K562 (cell line): ENCODE measurements around the gene LTBP1. TPM values are rescaled to one million over a fixed set of nuclear protein-coding genes. Genes with fewer than 3 reads are reported as not detected.

Experiments used
- C11orf30 ChIP-seq: fragments of 450-650 bp; IDR thresholded peaks from 2 replicates; pipeline ENCODE4 v1.6.1; 2016; ENCODE audit warnings: low read depth, mild to moderate bottlenecking
- CREB1 ChIP-seq, 2 experiments: sonication (generic) in 1 of 2; formaldehyde crosslinking in 1 of 2; IDR thresholded peaks; 2 replicates each; pipeline versions ENCODE4 v1.6.1 to v1.8.0; 2012 to 2022; ENCODE audit warnings: inconsistent platforms in 1 of 2, mild to moderate bottlenecking in 1 of 2, missing genetic modification reagents in 1 of 2, moderate library complexity in 1 of 2
- GTF2A2 ChIP-seq: IDR thresholded peaks from 2 replicates; pipeline ENCODE4 v1.6.1; 2016; ENCODE audit warnings: mild to moderate bottlenecking, missing genetic modification characterization, missing compliant biosample characterization
- RFX5 ChIP-seq: IDR thresholded peaks from 2 replicates; pipeline ENCODE4 v1.6.1; 2011; ENCODE audit warnings: low read depth, mild to moderate bottlenecking, improper control_type of control experiment, low read length
- ZNF318 ChIP-seq, 2 experiments: fragments of 450-650 bp; IDR thresholded peaks; 2 replicates each; pipeline ENCODE4 v1.6.1; 2016; ENCODE audit warnings: mild to moderate bottlenecking in 2 of 2, borderline replicate concordance in 1 of 2, low read depth in 1 of 2, moderate library complexity in 1 of 2
- polyA plus RNA-seq, 8 experiments: library from polyadenylated mRNA; depleted of rRNA in 4 of 8; stranded (reverse) in 5 of 8; unstranded in 3 of 8; fragments of >200 nt; fragmentation: Nextera tagmentation in 2 of 8; fragmentation: Illumina TruSeq in 1 of 8; extraction: Ambion mirVana in 2 of 8; extraction: Trizol in 1 of 8; gene quantifications; 2 replicates each; pipeline versions ENCODE4 v1.2.1 to v1.2.3, GENCODE V29; 2011 to 2014; ENCODE audit warnings: inconsistent platforms in 1 of 8, missing spikeins in 1 of 8
- total RNA-seq, 7 experiments: library from RNA; depleted of rRNA in 6 of 7; stranded (reverse); fragments of >200 nt in 6 of 7; fragmentation: Illumina TruSeq in 2 of 7; extraction: Trizol in 2 of 7; gene quantifications; 2 replicates each; pipeline versions ENCODE4 v1.2.1 to v1.2.3, GENCODE V29; 2011 to 2021; ENCODE audit warnings: low replicate concordance in 1 of 7

The LTBP1 gene
- total and polyA plus RNA-seq, 9 of the 15 experiments (the other 6 are each of a cell fraction or from before 2014, with no cell fraction given), result 3.6 to 16.4 (median 8.5) TPM

GRCh38 chr2:33435518-33435917, 488.8 kb downstream of the LTBP1 start (continued):
- TF ChIP-seq C11orf30, result no peak
- no peak for TF ChIP-seq ZNF318 (IDR thresholded peaks at IDR 0.05; ENCODE audit: borderline replicate concordance in 1 of 2, low read depth in 1 of 2)
- no peak for TF ChIP-seq CREB1 (IDR thresholded peaks at IDR 0.05)
- TF ChIP-seq CREB1 (CRISPR knock-in tag; IDR thresholded peaks at IDR 0.05), result no peak
- no peak for TF ChIP-seq GTF2A2
- TF ChIP-seq RFX5, result no peak
